ENCODE data around the gene PPP2R2C. TPM values are rescaled to one million over a fixed set of nuclear protein-coding genes. Genes with fewer than 3 reads are reported as not detected.

The PPP2R2C gene
- total RNA-seq, 1 experiment from 2014 or later = 9.5 TPM

- Histone ChIP-seq H3K36me3 (ENCODE audit: low read depth, low read length) (no peaks in the 10 kb centered on the region), H3K4me1 (ENCODE audit: insufficient read depth, low read length) (no peaks in the 10 kb centered on the region), H3K9ac (ENCODE audit: low read length) (no peak overlapping the region), H3K9me3 (ENCODE audit: low read length) (no peaks in the 10 kb centered on the region), H3K4me2 (ENCODE audit: low read length) (no peak overlapping the region), H3K4me3 (ENCODE audit: low read length) (no peak overlapping the region), H2AFZ (ENCODE audit: low read length) (no peak overlapping the region), H3K27ac (ENCODE audit: low read length) (no peak overlapping the region), H4K20me1 (ENCODE audit: low read length) (no peaks in the 10 kb centered on the region), H3K9me2 (replicated peaks; ENCODE audit: low read length) (no peaks in the 10 kb centered on the region), H3F3A (ENCODE audit: low read length, unreplicated experiment) (no peaks in the 10 kb centered on the region), H3K79me2 (ENCODE audit: low read length) (no peaks in the 10 kb centered on the region), H3K27me3 (ENCODE audit: low read length) (no peaks in the 10 kb centered on the region)
- BruUV-seq (replicated peaks) = no TSS peak
- intact Hi-C loops (cut with micrococcal nuclease) = no loop called here
- DNase-seq = no peak
- no peak for ATAC-seq
- CTCF ChIA-PET = no interaction called here
- POLR2A ChIA-PET (ENCODE audit: unreplicated experiment) = no interaction called here
- TF ChIP-seq EZH2 (IDR thresholded peaks at IDR 0.05; ENCODE audit: low read length, unreplicated experiment) = no peak
- no peak for TF ChIP-seq CTCF (conservative IDR thresholded peaks at IDR 0.05; ENCODE audit: low read depth, low read length)
- no peak for TF ChIP-seq EZH2phosphoT487 (IDR thresholded peaks at IDR 0.05; ENCODE audit: borderline replicate concordance, low read length)
Measured at GRCh38 chr4:6418193-6418755, 54.1 kb downstream of the PPP2R2C start.

- no peaks in the 10 kb centered on the region for H3K9me3 ChIP-seq (ENCODE audit: low read length)
- H3K9ac ChIP-seq (ENCODE audit: low read length) = no peak overlapping the region
- TF ChIP-seq CTCF (conservative IDR thresholded peaks at IDR 0.05; ENCODE audit: low read depth, low read length) (no peak), EZH2 (IDR thresholded peaks at IDR 0.05; ENCODE audit: low read length, unreplicated experiment) (no peak), EZH2phosphoT487 (IDR thresholded peaks at IDR 0.05; ENCODE audit: borderline replicate concordance, low read length) (no peak)
- H3K27me3 ChIP-seq (ENCODE audit: low read length) = no peaks in the 10 kb centered on the region
- H3K27ac ChIP-seq (ENCODE audit: low read length) = no peak overlapping the region
- H3K4me3 ChIP-seq (ENCODE audit: low read length) = no peak overlapping the region
- ChIA-PET POLR2A (ENCODE audit: unreplicated experiment) (no interaction called here), CTCF (no interaction called here)
- no peaks in the 10 kb centered on the region for H4K20me1 ChIP-seq (ENCODE audit: low read length)
- BruUV-seq (replicated peaks) = no TSS peak
- DNase-seq (no peak), ATAC-seq (no peak)
- H3K36me3 ChIP-seq (ENCODE audit: low read depth, low read length) = no peaks in the 10 kb centered on the region
- H3K4me1 ChIP-seq (ENCODE audit: insufficient read depth, low read length) = no peaks in the 10 kb centered on the region
- H3K79me2 ChIP-seq (ENCODE audit: low read length) = no peaks in the 10 kb centered on the region
- no peaks in the 10 kb centered on the region for H3K9me2 ChIP-seq (replicated peaks; ENCODE audit: low read length)
- no peak overlapping the region for H3K4me2 ChIP-seq (ENCODE audit: low read length)
- no peaks in the 10 kb centered on the region for H3F3A ChIP-seq (ENCODE audit: low read length, unreplicated experiment)
- no peak overlapping the region for H2AFZ ChIP-seq (ENCODE audit: low read length)
- intact Hi-C loops (cut with micrococcal nuclease) = no loop called here
Measured at GRCh38 chr4:6417516-6418050, 54.8 kb downstream of the PPP2R2C start.

GRCh38 chr4:6416518-6417286 lies 55.7 kb downstream of the PPP2R2C start:
- H3K79me2 ChIP-seq (ENCODE audit: low read length) = no peaks in the 10 kb centered on the region
- H3K9me3 ChIP-seq (ENCODE audit: low read length) = no peaks in the 10 kb centered on the region
- BruUV-seq (replicated peaks) = no TSS peak
- no peak overlapping the region for H3K4me3 ChIP-seq (ENCODE audit: low read length)
- POLR2A ChIA-PET (ENCODE audit: unreplicated experiment) = no interaction called here
- H4K20me1 ChIP-seq (ENCODE audit: low read length) = no peaks in the 10 kb centered on the region
- no peak overlapping the region for H3K9ac ChIP-seq (ENCODE audit: low read length)
- CTCF ChIA-PET = no interaction called here
- ATAC-seq = no peak
- no peaks in the 10 kb centered on the region for H3F3A ChIP-seq (ENCODE audit: low read length, unreplicated experiment)
- DNase-seq = no peak
- no peak overlapping the region for H3K27ac ChIP-seq (ENCODE audit: low read length)
- H3K36me3 ChIP-seq (ENCODE audit: low read depth, low read length) = no peaks in the 10 kb centered on the region
- H2AFZ ChIP-seq (ENCODE audit: low read length) = no peak overlapping the region
- H3K4me2 ChIP-seq (ENCODE audit: low read length) = no peak overlapping the region
- no peaks in the 10 kb centered on the region for H3K9me2 ChIP-seq (replicated peaks; ENCODE audit: low read length)
- intact Hi-C loops (cut with micrococcal nuclease) = no loop called here
- no peaks in the 10 kb centered on the region for H3K27me3 ChIP-seq (ENCODE audit: low read length)
- H3K4me1 ChIP-seq (ENCODE audit: insufficient read depth, low read length) = no peaks in the 10 kb centered on the region
- TF ChIP-seq CTCF (conservative IDR thresholded peaks at IDR 0.05; ENCODE audit: low read depth, low read length) (no peak), EZH2phosphoT487 (IDR thresholded peaks at IDR 0.05; ENCODE audit: borderline replicate concordance, low read length) (no peak), EZH2 (IDR thresholded peaks at IDR 0.05; ENCODE audit: low read length, unreplicated experiment) (no peak)

Data from PC-3 (cell line).